GM19025 (cell line): ENCODE data around the gene MEA1.

Experiments used
- ATAC-seq: cut with Tn5 transposase; IDR thresholded peaks from one replicate; pipeline ENCODE4 v1.9.1; 2021; ENCODE audit warnings: mild to moderate bottlenecking, low read depth, moderate library complexity; ENCODE audit not compliant: unreplicated experiment

Gene MEA1

DNA sequence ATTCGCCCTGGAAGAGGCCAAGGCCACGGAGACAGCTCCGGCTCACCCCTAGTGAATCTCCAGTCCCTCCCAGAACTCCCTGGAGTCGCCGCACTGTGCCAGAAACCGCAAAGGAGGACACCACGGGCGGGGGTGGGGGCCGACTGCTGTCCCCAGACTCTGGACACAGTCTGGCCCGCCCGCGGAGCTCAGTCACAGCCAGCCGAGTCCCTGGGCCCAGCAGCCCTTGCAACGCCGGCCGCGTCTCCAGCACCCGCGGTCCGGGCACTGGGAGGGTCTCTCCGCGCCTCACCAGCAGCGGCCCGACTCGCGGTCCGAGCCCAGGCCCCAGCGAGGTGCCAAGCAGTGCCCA is 35.3 kb downstream of the MEA1 start:
- peak; percentile 29 for ATAC-seq

DNA sequence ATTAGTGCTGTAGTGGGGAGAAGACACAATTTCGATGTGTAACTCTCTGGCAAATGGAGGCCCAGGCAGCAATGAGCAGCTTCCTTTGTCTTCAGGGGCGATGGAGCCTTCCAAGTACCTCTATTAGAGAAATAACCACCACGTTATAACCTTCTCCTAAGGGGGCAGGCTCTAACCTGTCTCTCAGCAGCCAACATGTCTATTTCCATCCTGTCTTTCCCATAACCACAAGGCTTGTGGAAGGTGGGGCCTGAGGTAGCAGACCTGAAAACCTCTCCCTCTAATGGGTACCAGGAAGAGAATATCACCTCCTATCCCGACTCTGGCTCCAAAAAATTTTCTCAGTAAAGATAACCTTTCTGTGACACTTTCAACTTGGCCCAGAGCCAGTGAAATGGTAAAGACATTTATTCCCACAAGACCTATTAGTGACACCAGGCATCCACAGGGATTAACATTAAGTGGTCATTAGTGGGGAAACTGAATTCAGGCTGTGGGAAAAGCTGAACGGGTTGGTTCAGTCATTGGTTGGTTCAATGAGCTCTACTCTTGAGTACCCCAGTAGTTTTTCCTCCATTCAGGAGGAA is 38.7 kb downstream of the MEA1 start:
- no peak for ATAC-seq

DNA sequence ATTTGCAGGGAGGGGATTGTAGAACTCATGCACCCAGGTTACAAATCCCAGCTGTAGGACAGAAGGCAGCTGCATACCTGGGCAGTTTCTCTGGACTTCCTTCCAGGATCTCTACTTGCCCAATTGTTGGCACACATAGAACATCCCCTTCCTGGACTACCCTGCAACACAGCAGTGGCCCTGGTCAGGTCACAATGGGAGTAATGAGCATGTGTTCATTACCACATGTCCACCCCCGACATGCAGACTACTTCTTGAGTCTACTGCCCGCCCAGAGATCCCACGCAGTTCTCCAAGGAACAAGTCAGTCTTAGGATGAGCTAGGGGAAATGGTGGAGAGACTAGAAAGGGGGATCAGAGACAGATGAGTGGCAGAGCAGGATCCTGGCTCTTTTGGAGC is 39.8 kb downstream of the MEA1 start:
- no peak for ATAC-seq

DNA sequence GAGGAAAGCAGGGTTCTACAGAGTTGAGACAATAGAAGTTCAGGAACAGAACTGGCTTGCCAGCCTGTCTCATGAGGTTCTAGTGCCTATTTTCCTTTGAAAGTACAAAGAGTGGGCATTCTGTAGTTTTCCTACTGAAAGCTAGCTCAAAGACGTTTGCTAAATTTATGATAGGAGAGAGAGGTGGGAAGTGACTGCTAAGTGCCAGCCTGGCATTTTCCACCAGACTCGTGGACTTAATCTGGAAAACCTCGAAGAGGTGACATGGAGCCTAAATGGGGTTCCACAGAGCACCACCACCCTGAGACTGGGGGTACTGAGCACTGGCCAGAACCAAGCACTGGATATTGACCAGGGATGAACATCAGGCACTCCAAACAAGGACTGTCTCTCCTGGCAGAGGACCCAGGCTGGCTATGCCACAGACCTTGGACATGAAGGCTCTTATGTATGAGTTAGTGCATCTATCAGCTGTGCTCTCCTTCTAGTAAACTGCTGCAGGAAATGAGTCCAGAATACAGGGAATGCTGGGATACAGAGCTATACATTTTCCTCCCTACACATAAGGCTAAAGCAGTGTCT is 41.9 kb downstream of the MEA1 start:
- ATAC-seq, result no peak

DNA sequence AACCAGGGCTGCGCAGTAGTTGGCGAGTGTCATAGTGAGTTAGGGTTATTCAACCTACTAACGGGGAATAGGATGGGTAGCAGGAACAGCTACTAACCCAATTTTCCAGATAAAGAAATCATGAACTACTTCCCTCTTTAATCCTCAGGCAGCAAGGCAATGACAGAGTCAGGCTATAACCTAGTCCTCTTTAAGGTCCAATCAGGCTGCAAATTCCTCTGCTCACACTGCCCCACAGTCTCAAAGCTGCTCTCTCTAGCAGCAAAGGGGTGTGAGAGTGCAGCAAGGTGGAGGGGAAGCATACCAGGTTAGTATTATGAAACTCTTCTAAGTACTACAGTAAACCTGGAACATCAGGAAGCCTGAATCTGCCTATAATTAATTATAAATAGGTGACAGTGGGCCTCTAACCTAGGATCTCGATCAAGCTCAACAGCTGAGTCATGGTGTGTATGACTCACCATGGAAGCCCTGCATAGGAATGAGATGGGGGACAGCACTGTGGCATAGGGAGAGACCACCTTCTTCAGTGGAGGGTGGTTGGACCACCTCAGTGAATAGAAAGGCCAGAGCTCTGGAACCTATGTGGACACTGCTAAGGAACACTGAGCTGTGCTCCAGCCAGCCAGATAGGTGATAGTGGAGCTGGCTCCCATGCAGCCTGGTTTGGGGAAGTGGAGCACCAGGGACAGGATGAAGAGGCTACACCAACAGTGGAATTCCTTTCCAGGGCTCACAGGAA is 42.7 kb downstream of the MEA1 start:
- ATAC-seq, result no peak

DNA sequence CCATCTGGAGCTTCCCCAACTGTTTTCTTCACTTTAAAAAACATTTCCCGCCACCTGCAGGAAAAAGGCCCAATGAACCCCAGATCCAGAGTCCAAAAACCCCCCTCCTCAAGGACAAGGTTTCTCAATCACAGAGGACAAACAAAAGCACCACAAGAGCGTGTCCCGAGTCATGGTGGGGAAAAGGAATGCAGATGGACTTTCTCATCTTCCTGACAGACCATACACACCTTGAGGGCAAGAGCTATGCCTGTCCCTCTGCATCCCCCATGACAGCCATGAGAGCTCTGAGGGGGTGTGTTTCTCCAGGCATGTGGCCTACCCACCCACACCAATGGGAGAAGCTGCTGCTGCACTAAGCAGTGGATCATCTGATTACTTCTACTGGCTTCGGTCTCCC is 43.8 kb downstream of the MEA1 start:
- no peak for ATAC-seq

DNA sequence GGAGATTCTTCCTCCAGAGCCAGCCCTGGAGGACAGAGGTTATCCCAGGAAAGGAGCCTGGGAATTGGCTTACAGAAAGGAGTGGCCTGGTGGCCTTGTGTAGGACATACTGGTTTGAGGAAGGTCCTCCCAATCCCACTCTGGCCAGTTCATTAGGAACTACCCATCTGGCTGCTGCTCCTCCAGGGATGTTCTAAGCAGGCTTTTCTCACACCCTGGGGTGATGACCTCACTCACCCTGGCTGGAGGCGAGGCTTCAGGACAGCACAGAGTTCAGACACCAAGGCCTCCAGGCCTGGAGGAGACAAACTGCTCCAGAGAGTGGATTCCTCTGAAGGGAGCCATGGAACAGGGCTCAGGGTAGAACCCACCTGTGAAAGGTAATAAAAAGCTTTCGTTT is 44.3 kb downstream of the MEA1 start:
- ATAC-seq, result no peak

DNA sequence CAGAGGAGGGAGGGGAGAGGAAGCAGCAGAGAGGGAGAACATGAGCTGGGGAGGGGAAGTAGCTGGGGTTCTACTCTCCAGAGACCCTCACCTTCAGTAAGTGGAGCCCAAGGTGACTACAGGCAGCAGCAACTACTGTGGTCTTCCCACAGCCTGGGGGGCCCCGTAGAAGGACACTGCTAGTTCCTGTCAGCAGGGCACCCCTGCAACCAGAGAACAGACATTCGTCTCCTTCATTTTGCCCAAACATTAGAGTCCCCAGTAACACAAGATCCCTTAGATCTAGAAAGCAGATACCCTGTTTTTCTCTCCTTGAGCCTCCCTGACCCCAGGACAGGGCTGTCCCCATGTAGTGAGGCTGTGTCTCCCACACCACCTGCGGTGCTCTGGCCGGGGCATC is 45.0 kb downstream of the MEA1 start:
- ATAC-seq, result no peak

DNA sequence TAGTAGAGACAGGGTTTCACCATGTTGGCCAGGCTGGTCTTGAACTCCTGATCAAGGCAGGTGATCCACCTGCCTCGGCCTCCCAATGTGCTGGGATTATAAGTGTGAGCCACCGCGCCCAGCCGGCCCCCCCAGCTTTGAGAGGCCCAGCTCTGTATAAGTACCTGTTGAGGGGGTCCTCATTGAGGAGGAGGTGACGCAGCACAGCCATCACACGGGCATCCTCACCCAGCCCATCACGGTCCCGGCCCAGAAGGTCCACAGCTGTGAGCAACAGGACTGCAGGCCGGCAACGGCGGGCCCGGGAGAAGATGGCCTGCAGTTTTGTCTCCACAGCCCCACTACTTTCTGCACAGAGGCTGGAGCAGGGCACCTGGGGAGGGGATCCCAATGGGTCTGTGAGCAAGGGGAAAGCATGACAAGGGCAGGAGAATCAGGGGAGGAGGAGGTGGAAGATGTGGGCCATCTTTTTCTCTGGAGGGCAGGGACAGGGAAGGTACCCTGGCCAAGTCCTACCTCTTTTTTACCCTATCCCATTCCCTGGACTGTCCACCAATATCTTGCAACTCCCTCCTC is 45.5 kb downstream of the MEA1 start:
- no peak for ATAC-seq

DNA sequence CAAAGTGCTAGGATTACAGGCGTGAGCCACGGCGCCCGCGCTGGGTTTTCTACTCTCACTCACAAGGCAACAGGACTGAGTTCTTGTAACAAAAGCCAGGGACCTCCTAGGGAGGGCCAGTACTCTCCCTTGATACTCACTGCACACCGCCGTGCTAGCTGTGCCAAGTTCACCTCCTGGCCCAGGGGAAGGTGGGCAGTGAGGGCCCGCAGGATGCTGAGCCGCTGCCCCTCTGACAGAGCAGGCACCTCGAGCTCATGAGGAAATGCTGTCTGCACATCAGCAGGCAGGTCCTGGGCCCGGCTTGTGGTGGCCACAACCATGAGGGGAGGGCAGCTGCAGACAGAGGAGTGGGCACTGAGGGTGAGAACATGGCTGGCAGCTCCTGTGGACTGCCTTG is 46.5 kb downstream of the MEA1 start:
- ATAC-seq, result no peak

DNA sequence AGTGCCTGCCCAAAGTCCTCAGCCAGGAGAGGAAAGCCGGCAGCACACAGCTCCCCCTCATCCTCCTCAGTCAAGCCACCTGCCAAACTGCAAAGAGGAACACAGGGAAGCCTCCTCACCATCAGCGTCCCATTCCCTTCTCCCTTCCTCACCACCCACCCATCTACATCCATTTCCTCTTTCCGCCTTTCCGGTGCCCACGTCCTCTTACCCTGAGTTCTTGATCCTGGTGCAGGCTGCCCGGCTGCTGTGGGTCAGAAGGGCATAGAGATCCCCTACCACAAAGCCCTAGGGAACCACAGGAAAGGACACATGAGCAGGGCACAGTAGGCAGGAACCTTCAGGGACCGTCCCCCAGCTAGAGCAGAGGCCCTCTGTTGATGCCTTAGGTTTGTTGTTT is 47.2 kb downstream of the MEA1 start:
- no peak for ATAC-seq

DNA sequence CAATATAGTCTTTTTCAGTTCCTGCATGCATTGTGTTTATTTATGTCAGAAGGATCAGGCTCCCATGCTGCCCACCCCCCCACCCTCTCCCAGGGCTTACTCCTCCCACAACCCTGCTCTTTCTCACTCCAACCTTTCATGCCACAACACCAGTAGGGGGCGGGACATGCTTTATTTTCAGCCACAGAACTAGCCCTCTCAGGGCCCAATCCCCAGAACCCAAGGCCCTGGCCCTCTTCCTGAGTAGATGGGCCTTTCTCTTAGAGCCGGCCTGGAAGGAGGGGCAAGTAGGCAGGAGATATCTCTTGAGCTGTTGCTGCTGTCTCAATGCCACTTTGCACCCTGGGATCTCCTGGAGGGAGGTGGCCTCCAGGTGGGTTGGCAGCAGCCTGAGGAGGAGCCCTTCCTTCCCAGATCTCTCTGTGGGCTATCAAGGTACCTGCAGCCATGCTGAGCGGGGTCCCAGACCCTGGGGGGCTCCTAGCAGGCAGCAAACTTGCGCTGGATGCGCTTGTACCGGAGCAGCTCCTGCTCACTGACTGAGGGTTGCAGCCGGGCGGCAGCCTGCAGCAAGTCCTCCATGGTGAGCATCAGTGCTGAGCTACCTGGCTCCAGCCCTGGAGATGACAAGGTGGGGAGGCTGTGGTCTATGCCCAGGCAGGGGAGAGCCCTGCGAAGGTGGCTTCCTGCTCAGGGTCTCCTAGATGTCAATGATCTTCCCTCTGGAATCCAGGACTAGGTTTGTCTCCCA is 49.7 kb downstream of the MEA1 start:
- ATAC-seq, result no peak

DNA sequence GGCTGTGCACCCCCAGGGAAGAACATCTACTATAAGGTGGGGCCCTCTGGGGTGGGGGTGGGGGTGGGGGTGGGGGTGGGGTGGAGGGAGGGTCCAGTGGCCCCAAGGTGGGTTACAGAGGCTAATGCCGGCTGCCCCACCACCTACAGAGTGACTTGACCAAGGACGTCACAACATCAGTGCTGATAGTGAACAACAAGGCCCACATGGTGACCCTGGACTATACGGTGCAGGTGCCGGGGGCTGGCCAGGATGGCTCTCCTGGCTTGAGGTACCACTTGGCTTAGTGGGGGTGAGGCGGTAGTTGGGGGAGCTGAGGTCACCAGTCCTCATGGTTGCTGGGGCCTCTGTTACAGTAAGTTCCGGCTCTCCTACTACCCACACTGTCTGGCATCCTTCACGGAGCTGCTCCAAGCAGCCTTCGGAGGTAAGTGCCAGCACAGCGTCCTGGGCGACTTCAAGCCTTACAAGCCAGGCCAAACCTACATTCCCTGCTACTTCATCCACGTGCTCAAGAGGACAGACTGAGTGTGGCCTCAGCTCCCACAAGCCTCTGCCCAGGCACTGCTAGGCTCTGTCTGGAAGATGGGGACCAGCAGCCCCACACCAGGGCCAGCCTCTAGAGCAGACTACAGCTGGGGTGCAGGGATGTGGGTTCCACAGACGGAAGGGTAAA is 50.4 kb downstream of the MEA1 start:
- ATAC-seq, result no peak

DNA sequence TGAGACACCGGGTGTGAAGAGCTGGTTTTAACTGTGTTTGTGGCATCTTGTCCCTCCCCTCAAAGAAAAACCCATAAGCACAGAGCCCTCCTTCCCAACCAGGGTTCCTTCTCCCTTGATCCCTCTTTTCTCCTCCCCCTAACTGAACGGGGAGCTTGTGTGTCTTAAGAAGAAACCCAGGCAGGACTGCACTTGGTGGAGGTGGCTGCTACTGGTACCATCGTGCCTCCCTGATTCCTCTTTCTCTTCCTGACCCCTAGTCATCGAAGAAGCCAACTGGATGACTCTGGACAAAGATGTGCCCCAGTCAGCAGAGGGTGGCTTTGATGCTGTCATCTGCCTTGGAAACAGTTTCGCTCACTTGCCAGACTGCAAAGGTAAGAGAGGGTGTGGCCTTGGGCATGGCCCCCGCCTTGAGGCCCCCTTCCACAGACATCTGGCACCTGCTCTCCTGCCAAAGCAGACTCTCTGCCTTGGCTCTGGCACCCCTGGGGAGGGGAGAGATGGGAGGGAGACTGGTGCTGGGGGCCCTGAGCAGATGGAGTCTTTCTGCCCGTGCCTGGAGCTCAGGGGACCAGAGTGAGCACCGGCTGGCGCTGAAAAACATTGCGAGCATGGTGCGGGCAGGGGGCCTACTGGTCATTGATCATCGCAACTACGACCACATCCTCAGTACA is 51.1 kb downstream of the MEA1 start:
- ATAC-seq, result no peak

DNA sequence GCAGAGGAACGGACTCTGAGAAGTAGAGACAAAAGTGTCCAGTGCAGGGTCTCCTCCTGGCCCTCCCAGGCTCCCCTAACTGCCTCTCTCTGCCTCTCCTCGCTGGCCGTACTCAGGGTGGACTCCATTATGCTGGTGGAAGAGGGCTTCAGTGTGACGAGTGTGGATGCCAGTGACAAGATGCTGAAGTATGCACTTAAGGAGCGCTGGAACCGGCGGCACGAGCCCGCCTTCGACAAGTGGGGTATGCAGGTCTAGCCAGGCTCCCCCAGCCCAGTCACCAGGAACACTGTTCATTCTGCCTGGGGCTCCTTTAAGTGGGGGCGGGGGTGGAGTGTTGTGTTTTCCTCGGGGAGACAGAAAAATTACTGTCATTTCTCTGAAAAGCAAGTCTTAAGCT is 51.6 kb downstream of the MEA1 start:
- ATAC-seq, result no peak
